Adrenal gland (tissue), 12 donors: ENCODE data around the gene RELN. TPM values are rescaled to one million over a fixed set of nuclear protein-coding genes. Genes with fewer than 3 reads are reported as not detected.

ENCODE experiments used
- DNase-seq, 7 donors: peaks; one replicate each; pipeline ENCODE4 v3.0.0-alpha.2; 2019 to 2020
- H3K27ac ChIP-seq, 5 donors: fragments of 200-600 bp; sonication (generic) in 4 of 5; 1 replicate in 3 of 5; 2 replicates in 2 of 5; pipeline versions ENCODE4 v1.5.1 to v1.8.0; 2016 to 2020; ENCODE audit warnings: mild to moderate bottlenecking in 1 of 5
- H3K27me3 ChIP-seq: fragments of 200-600 bp; 2 replicates; pipeline ENCODE4 v1.8.0; 2021
- H3K36me3 ChIP-seq, 2 donors: fragments of 200-600 bp; replicated peaks in 1 of 2; 1 replicate in 1 of 2; 2 replicates in 1 of 2; pipeline versions ENCODE4 v1.5.1 to v1.8.0; 2018 to 2022
- H3K4me1 ChIP-seq, 2 donors: fragments of 200-600 bp; replicated peaks in 1 of 2; 1 replicate in 1 of 2; 2 replicates in 1 of 2; pipeline versions ENCODE4 v1.5.1 to v1.8.0; 2018 to 2021
- H3K4me3 ChIP-seq, 4 donors: fragments of 200-600 bp; sonication (generic) in 3 of 4; one replicate each; pipeline ENCODE4 v1.5.1; 2016 to 2018
- H3K9me3 ChIP-seq, 3 donors: fragments of 200-600 bp; sonication (generic) in 1 of 3; replicated peaks in 1 of 3; 1 replicate in 2 of 3; 2 replicates in 1 of 3; pipeline versions ENCODE4 v1.5.1 to v1.8.0; 2016 to 2021
- POLR2A ChIP-seq, 2 donors: fragments of 450-650 bp; IDR thresholded peaks; one replicate each; pipeline ENCODE4 v1.6.1; 2017; ENCODE audit warnings: antibody characterized with exemption in 2 of 2, mild to moderate bottlenecking in 2 of 2, moderate library complexity in 1 of 2
- WGBS, 4 donors: extraction: QIAGEN DNeasy Blood & Tissue Kit in 2 of 4; methylation state at CpG; one replicate each; pipeline versions ENCODE4 v1.1.5 to v1.1.7; 2013 to 2017; 5-methylcytosine and 5-hydroxymethylcytosine counted together
- intact Hi-C, 2 donors: fragments of 100-400 bp; cut with DNase I; formaldehyde crosslinking; loops; one replicate each; pipeline versions ENCODE4 v1.14.1 to v1.15.0; 2022 to 2023
- polyA plus RNA-seq, 3 donors: library from polyadenylated mRNA; stranded (reverse); fragments of 200-250 nt in 2 of 3; fragments of 350-450 nt in 1 of 3; fragmentation: Illumina TruSeq in 1 of 3; extraction: RNeasy Lipid Tissue Mini Kit (QIAGEN cat#74804) in 1 of 3; gene quantifications; one replicate each; pipeline ENCODE4 v1.2.3, GENCODE V29; 2013 to 2014
- total RNA-seq, 9 donors: library from RNA; depleted of rRNA in 4 of 9; stranded (reverse); fragments of >200 nt in 4 of 9; fragments of 120-200 nt in 1 of 9; fragmentation: NEBNext Ultra II Directional in 1 of 9; extraction: Animal tissue kit (Norgen Biotek cat#: 25700) in 1 of 9; gene quantifications; one replicate each; pipeline versions ENCODE4 v1.1.0 to v1.2.4, GENCODE V29; 2013 to 2023
- TF ChIP-seq, protein P1 (sequence below), 6 experiments: fragments of 450-650 bp in 4 of 6; fragments of 200-600 bp in 2 of 6; sonication (generic) in 1 of 6; IDR thresholded peaks; 1 replicate in 5 of 6; 2 replicates in 1 of 6; pipeline versions ENCODE4 v1.5.1 to v1.8.0; 2016 to 2021; ENCODE audit warnings: antibody characterized with exemption in 6 of 6, mild to moderate bottlenecking in 2 of 6, moderate library complexity in 1 of 6
- donor health status: healthy with polysubstance abuse.
- donor health status: Bipolar disorder and iron deficiency.
- donor health status: DM: yes; HTN: yes; CAD: no.
- donor health status: DM: no; HTN: no; CAD: no.
- donor health status: DM: no; HTN: no; CAD: no.
- donor health status: DM: yes; HTN: yes; CAD: no.

The RELN gene
- total and polyA plus RNA-seq, 12 donors = 0.88 to 7.9 (median 2.3) TPM

- intact Hi-C loops = no loop called here
- TF ChIP-seq POLR2A (IDR thresholded peaks at IDR 0.05) = no peak
- TF ChIP-seq, protein P1, sequence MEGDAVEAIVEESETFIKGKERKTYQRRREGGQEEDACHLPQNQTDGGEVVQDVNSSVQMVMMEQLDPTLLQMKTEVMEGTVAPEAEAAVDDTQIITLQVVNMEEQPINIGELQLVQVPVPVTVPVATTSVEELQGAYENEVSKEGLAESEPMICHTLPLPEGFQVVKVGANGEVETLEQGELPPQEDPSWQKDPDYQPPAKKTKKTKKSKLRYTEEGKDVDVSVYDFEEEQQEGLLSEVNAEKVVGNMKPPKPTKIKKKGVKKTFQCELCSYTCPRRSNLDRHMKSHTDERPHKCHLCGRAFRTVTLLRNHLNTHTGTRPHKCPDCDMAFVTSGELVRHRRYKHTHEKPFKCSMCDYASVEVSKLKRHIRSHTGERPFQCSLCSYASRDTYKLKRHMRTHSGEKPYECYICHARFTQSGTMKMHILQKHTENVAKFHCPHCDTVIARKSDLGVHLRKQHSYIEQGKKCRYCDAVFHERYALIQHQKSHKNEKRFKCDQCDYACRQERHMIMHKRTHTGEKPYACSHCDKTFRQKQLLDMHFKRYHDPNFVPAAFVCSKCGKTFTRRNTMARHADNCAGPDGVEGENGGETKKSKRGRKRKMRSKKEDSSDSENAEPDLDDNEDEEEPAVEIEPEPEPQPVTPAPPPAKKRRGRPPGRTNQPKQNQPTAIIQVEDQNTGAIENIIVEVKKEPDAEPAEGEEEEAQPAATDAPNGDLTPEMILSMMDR (IDR thresholded peaks at IDR 0.05) = no peak
- no peaks in the 10 kb centered on the region for H3K9me3 ChIP-seq
- no peaks in the 10 kb centered on the region for H3K36me3 ChIP-seq
- no peaks in the 10 kb centered on the region for H3K4me1 ChIP-seq
- H3K27ac ChIP-seq = no peak overlapping the region
- no peaks in the 10 kb centered on the region for H3K27me3 ChIP-seq
- no peak overlapping the region for H3K4me3 ChIP-seq
- no peak for DNase-seq
- 38 to 58% (median 51%) methylated on average over 4 of the region's 4 CpGs for WGBS, 4 donors
Measured at GRCh38 chr7:103851357-103851756, 138.1 kb downstream of the RELN start.

DNA sequence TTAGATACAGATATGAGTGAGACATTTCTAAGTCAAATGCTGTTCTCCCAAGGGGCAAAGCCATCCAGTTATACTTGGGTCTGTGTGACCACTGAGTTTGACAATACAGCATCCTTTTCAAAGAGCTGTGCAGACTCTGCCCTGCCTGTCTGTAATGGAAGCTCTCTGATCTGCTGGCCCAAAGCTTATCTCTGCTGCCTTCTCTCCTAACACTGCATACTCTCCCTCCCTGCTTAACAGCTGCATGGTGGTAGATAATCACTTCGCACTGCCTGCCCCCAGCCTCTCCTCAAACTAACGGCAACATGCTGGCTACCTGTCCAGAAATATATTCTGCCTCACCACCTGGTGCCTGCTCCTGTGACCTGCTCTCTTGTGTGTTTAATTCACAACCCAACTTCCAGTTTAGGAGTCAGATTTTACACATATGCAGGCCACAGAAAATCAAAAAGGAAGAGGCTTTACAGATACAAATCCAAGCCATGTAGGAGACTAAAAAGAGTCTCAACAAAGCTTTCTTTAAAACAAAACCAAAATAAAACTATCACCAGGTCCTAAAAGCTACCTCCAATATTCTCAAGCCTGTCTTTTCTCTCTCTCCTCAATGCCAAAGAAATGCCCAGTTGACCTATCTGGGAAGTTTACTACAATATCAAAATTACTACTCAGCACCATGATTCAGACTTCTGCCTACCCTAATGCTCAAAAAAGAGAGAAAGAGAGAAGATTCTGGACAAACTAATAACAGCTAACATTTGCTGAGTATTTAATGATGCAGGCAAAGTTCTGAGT lies 145.6 kb downstream of the RELN start:
- Histone ChIP-seq H3K9me3 (no peaks in the 10 kb centered on the region), H3K4me3 (no peak overlapping the region), H3K36me3 (no peaks in the 10 kb centered on the region), H3K27ac (no peak overlapping the region), H3K4me1 (no peaks in the 10 kb centered on the region), H3K27me3 (no peaks in the 10 kb centered on the region)
- 54 to 72% (median 65%) methylated on average over 2 of the region's 2 CpGs for WGBS, 4 donors
- intact Hi-C loops = no loop called here
- no peak for TF ChIP-seq POLR2A (IDR thresholded peaks at IDR 0.05)
- TF ChIP-seq, protein P1 (IDR thresholded peaks at IDR 0.05) = no peak
- no peak for DNase-seq

- Histone ChIP-seq H3K36me3 (no peaks in the 10 kb centered on the region), H3K27me3 (no peaks in the 10 kb centered on the region), H3K9me3 (no peaks in the 10 kb centered on the region), H3K4me3 (no peak overlapping the region), H3K27ac (no peak overlapping the region), H3K4me1 (no peaks in the 10 kb centered on the region)
- intact Hi-C loops = no loop called here
- DNase-seq = no peak
- 73 to 87% (median 76%) methylated on average over 3 of the region's 3 CpGs for WGBS, 4 donors
- TF ChIP-seq, protein P1 (IDR thresholded peaks at IDR 0.05) = no peak
- TF ChIP-seq POLR2A (IDR thresholded peaks at IDR 0.05) = no peak
Measured at GRCh38 chr7:103833401-103833800, 156.1 kb downstream of the RELN start.

DNA sequence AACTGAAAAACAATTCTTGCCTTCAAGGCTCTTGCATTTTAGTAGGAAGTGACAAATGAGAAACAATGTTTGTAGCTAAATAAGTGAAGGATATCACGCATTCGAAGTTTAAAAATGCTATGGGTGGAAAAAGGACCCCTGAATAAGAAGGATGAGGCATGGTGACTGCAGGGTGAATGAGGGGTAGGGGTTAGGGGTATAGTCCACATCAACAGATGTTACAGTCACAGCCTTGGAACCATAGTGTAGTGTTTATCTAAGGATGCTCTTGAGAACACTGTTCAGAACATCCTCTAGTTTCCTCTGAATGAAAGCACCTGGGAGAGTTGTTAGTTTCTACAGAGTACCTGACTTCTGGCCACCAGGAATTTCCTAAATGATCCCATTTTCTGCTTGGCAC lies 157.0 kb downstream of the RELN start:
- no peak for TF ChIP-seq POLR2A (IDR thresholded peaks at IDR 0.05)
- TF ChIP-seq, protein P1 (IDR thresholded peaks at IDR 0.05) = no peak

More for the DNA sequence above, 157.0 kb downstream of the RELN start:
- no peaks in the 10 kb centered on the region for H3K36me3 ChIP-seq
- no peaks in the 10 kb centered on the region for H3K9me3 ChIP-seq
- H3K27me3 ChIP-seq = no peaks in the 10 kb centered on the region
- intact Hi-C loops = no loop called here
- WGBS, 4 donors = 69 to 87% (median 85%) methylated on average over 1 to 2 of the region's 2 CpGs
- no peaks in the 10 kb centered on the region for H3K4me1 ChIP-seq
- no peak for DNase-seq
- H3K27ac ChIP-seq = no peak overlapping the region
- H3K4me3 ChIP-seq = no peak overlapping the region
